ENCODE measurements around the gene NRXN3.

GRCh38 chr14:79641371-79641770 lies 1471.2 kb downstream of the NRXN3 start:
- TF ChIP-seq CTCF (conservative IDR thresholded peaks at IDR 0.05) (no peak), EZH2 (IDR thresholded peaks at IDR 0.05; ENCODE audit: low read depth) (no peak)

All from PC-9 (cell line).